GM19099 (cell line): ENCODE measurements around the gene TDRD5.

Source experiments
- POLR2A ChIP-seq: IDR thresholded peaks from 3 replicates; pipeline ENCODE4 v1.6.1; 2011; ENCODE audit warnings: low read depth; ENCODE audit not compliant: insufficient read length; ENCODE audit errors: extremely low read depth

Gene TDRD5

DNA sequence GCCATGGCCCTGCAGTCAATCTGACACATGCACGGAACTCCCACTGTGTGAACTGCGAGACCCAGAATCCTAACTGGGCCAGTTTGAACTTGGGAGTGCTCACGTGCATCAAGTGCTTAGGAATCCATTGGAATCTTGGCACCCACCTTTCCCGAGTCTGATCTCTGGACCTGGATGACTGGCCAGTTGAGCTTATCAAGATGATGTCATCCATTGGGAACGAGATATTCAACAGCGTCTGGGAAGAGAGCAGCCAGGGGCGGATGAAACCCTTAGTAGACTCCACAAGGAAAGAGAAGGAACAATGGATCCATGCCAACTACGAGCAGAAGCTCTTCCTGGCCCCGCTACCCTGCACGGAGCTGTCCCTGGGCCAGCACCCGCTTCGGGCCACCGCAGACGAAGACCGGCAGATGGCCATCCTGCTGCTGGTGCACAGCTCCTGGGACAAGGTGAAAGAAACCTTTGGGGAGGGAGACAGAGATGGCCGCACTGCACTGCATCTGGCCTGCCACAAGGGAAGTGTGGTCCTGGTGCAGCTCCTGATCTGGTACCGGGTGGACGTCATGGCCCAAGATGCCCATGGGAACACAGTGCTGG, 3.1 kb upstream of the TDRD5 start:
- no peak for TF ChIP-seq POLR2A

DNA sequence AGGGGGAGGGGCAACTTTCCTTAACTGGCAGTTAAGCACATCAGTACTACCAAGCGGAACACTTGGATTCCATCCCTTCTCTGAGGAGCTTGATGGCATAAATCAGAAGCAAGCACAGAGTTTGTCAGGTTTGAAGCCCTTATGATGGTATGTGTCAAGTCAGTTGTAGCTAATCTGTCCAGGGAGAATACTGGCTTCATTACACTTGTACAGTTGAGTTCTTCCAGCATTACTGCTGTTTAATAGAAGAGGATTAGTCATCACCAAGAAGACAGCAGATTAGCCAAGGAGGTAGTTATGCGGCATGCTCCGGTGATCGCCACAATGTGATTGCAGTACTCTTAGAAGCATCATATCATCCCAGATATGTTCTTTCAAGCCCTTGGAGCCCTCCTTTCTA, 2.1 kb upstream of the TDRD5 start:
- TF ChIP-seq POLR2A, result no peak

DNA sequence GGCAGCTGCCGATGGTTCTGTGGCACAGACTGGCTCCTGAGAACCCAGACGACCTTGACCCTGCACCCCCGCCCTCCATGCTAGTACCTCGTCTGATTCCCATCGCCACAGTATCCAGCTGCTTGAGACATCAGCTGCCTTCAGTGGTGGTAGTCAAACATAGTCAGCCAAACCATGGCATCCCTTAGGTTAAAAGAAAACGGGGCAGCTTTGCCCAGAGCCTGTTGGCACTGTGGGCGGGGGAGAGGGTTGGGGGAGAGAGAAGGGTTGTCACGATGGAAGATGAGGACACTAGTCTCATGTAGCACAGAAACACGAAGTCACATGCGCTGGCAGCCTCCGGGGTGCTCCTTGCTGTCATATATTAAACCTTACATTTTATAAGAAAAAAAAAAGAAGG, 961 bp upstream of the TDRD5 start:
- TF ChIP-seq POLR2A, result no peak

DNA sequence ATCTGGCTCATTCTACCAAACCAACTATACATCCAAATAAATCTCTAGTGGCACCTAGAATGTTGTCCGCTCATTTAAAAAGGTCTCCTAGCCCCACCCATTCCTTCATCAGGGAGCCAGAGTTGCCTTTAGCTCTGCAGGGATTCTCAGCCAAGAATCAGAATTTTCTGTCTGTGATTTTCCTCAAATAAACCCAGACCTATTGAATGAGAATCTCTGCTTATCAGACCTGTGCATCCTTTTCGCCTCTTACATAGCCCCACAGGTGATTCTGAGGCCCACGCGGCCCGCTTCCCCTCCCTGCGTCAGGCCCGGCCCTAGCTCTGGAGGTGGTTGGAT, 410 bp upstream of the TDRD5 start:
- TF ChIP-seq POLR2A, result no peak

DNA sequence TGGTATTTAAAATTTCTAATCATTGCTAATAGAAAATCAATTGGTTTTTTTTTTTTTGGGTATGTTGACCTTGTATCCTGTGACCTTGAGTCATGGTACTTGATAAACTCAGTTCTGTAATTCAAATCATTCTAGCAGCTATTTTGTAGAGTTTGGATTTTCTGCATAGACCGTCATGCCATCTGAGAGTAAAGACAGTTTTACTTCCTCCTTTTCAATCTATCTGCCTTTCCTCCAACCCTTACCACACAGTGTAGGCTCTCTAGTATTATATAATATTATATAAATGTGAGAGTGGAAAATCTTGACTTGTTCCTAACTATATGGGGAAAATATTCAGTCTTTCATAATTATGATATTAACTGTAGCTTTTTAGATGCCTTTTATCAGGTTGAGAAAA, 7.0 kb downstream of the TDRD5 start:
- no peak for TF ChIP-seq POLR2A

DNA sequence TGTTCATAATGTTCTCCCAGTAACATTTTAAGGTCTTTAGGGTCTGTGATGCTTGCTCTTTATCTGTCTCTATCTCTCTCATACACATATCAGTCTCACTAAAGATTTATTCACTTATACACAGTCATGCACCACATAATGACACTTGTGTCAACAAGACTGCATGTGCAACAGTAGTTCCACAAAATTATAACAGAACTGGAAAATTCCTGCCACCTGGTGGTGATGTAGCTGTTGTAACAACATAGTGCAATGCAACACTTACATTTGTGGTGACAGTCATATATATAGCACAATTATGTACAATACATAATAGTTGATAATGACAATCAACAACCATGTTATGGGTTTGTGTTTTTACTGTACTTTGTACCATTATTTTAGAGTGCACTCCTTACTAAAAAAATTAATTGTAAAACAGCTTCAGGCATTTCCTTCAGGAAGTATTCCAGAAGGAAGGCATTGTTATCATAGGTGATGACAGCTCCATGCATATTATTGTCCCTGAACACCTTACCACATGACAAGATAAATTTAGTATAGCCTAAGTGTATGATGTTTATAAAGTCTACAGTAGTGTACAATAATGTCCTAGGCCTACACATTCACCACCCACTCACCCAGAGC, 8.1 kb downstream of the TDRD5 start:
- TF ChIP-seq POLR2A, result no peak

DNA sequence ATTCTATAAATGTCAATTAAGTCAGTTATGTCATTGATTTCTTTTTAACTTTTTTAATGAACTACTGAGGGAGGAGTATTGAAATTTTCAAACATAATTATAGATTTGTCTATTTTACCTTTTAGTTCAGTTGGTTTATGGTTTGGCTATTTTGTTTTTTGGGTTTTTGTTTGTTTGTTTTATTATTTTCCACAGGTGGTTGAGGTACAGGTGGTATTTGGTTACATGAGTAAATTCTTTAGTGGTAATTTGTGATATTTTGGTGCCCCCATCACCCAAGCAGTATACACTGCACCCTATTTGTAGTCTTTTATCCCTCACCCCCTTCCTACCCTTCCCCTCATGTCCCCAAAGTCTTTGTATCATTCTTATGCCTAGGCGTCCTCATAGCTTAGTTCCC, 9.5 kb downstream of the TDRD5 start:
- no peak for TF ChIP-seq POLR2A

DNA sequence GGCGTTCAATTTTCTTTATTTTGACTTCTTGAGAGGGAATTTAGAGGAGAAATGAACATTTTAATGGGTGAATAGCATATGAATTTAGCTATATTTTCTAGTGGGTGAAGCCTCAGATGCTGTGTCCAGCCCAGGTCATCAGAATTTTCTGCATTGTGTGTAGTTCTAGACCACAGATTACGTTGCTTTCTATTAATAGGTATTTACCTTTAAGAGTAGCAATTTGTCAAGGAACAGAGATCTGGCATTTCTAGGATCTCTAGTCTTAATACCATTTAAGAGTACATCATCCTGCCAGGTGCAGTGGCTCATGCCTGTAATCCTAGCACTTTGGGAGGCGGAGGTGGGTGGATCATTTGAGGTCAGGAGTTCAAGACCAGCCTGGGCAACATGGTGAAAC, 20.7 kb downstream of the TDRD5 start:
- TF ChIP-seq POLR2A, result no peak

DNA sequence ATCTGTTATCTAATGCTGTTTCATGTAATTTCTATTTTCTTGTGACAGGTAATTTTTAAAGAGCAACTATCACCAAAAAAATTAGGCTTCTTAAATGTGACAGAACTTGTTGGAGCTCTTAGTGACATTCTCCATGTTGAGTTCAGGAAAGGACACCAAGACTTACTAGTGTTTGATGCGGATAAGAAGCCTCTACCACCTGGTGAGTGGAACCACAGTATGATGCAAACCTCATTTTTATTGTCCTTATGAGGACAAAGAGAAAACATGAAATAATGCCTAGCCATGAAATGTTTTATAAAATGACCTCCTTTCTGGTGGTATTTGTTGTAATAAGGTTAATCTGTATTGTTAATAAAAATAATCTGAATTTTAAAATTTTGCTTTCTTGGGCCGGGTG, 39.1 kb downstream of the TDRD5 start:
- no peak for TF ChIP-seq POLR2A

DNA sequence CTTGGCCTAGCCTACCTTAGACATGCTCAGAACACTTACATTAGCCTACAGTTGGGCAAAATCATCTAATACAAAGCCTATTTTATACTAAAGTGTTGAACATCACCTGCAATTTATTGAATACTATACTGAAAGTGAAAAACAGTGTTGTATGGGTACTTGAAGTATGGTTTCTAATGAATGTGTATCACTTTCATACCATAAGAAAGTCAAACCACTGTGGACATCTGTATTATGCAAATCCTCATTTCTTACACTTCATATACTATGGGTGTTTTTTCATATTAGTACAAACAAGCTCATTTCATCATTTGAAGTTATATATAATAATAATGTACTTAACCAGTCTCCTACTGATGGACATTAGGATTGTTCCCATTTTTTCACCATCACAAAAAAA, 41.2 kb downstream of the TDRD5 start:
- TF ChIP-seq POLR2A, result no peak

DNA sequence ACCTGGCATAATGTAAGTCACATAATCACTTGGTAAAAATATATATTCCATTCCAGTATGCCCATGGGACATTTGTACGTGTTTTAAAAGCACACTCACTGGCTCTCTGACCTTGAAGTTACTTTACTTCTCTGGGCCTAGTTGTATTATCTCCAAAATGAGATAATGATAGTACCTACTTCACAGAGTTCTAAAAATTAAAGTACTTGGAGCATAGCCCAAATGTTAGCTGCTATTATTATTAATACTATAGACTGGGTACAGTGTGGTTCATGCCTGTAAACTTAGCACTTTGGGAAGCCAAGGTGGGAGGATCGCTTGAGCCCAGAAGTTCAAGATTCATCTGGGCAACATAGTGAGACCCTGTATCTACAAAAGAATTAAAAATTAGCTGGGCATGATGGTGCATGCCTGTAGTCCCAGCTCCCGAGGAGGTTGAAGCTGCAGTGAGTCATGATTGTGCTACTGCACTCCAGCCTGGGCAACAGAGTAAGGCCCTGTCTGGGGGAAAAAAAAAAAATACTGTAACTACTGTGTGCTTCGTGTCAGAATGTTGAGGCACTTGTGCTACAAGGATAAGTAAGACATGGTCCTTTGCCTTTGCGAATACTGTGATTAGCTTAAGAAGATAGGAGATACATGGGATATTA, 45.7 kb downstream of the TDRD5 start:
- TF ChIP-seq POLR2A, result no peak

DNA sequence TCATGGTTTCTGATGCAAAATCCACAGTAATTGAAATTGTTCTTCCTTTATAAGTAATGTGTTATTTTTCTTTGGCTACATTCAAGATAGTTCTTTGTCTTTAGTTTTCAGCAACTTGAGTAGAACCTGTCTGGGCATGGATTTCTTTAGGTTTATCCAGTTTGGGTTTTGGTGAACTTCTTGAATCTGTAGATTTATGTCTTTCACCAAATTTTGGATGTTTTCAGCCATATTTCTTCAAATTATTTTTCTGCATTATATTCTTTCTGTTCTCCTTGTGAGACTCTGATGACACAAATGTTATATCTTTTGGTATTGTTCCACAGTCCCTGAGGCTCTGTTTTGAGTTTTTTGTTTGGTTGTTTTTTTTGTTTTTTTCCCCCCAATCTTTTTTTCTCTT, 69.4 kb downstream of the TDRD5 start:
- TF ChIP-seq POLR2A, result no peak

DNA sequence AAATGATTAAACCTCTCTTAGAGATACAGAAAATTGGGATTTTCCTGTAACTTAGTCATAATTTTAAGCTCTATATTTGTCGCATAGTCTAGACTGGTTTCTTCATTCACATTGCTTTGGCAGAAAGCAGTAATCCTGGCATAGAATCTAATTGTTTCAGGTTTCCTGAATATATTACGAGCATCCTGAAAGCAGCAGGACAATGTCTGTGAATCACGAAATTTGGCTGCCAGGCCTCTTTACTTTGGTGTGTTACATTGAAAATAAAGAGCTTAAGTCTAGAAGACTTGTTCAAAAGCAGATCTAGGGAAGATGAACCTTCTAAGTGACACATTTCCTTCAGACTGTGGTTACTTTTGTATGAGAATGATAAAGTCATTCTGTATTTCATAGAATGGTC, 72.2 kb downstream of the TDRD5 start:
- TF ChIP-seq POLR2A, result no peak

DNA sequence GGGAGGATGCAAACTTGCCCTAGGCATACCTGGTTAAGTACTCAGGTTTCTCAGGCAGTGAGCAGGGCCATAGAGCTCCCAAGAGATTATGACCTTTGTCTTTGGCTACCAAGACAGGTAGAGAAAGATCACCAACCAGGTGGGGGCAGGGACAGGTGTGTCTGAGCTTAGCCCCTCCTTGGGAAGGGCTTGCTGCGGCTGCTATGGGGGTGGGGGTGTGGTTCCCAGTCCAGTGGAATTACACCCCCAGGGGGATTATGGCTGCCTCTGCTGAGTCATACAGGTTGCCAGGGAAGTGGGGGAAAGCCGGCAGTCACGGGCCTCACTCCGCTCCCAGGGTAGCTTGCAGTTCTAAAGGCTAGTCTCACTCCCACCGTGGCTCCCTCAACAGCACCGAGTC, 86.2 kb downstream of the TDRD5 start:
- no peak for TF ChIP-seq POLR2A

DNA sequence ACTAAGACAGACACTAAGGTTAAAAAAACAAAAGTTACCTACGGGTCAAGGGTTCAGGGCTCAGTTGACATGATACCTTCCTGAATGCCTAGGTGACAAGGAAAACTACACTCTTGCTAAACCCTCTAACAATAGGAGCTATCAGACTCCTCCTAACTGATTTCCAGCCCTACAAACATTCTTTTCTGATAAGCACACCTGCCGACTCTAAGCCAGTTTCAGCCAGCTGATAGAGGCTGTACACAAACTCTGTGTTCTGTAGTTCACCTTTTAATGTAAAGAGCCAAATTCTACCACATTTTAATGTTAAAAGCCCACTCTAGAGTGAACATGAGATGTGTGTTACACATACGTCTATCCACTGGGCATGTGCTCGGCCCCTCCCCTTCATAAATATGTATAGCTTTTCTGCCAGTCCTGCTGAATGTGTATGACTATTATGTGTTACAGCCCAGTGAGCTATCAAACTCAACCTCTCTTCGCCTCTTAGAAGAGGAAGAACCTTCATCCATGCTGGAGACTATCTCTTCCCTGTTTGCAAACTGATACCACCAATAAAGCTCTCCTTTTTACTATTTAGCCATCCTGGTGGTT, 111.4 kb downstream of the TDRD5 start:
- TF ChIP-seq POLR2A, result no peak

DNA sequence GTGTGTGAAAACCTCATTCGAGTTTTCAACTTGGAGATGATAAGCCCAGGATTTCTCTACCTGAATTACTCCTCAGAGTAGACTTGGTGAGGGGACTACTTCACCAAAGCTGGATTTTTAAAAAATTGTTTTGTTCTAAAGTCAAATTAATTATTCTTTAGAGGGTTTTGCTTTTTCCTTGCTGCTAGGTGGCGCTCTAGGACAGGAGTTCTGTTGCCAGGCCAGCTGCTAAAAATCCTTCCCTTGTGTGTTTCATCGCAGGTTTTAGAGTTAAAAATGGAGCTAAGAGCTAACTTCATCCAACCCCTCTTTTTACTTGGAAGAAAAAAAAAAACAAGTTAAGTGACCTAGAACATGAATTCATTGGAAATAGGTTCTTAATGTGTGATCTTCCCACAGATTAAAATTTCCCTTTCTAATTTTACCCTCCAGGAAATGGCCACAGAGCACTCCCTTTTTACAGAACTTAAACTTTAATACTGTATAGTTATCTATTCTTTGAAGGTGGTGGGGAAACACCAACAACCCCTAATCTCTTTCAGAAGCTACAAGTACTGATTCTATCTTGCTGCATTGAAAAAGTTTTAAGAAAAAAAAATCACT, 114.8 kb downstream of the TDRD5 start:
- no peak for TF ChIP-seq POLR2A
